ENCODE results near the gene IL36RN. TPM values are rescaled to one million over a fixed set of nuclear protein-coding genes. Genes with fewer than 3 reads are reported as not detected.

The IL36RN gene
- polyA plus RNA-seq, 2 of the 4 experiments (the other 2 are of a cell fraction), result not detected

GRCh38 chr2:113073325-113073834 lies 14.4 kb downstream of the IL36RN start:
- WGBS (ENCODE audit: missing lambda C conversion rate), result 63% methylated on average over 3 of the region's 3 CpGs
- CTCF ChIA-PET, result interaction anchor here (0.7 to 1.5 kb wide), 3 partner anchors 11 to 64 kb away, joined by 3 read pairs; no protein-coding TSS in a partner anchor
- no peak for DNase-seq (ENCODE audit: low read depth in 1 of 2, low spot score in 1 of 2)
- no peak overlapping the region for H3K4me3 ChIP-seq
- POLR2A ChIA-PET, result no interaction called here
- H3K9me3 ChIP-seq, result no peaks in the 10 kb centered on the region
- no peak for TF ChIP-seq PBX3 (IDR thresholded peaks at IDR 0.05)
- TF ChIP-seq CHD2 (IDR thresholded peaks at IDR 0.05; ENCODE audit: low read length, partially characterized antibody), result no peak
- no peak for FAIRE-seq
- ATAC-seq, result no peak
- H3K4me1 ChIP-seq, result peaks cover 10% of the 10 kb centered on the region; the same call in 2 of the 3 replicates
- H3K4me2 ChIP-seq, result no peak overlapping the region
- H3K27ac ChIP-seq, result no peak overlapping the region

DNA sequence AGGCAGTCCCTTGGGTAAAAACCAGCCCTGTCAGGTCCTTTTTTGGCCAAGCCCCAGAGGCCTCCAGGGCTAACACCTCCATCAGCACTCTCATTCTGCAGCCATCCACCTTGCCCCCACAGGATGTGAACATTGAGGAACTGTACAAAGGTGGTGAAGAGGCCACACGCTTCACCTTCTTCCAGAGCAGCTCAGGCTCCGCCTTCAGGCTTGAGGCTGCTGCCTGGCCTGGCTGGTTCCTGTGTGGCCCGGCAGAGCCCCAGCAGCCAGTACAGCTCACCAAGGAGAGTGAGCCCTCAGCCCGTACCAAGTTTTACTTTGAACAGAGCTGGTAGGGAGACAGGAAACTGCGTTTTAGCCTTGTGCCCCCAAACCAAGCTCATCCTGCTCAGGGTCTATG lies 16.0 kb downstream of the IL36RN start:
- Histone ChIP-seq H3K9me3 (no peaks in the 10 kb centered on the region), H3K4me3 (no peak overlapping the region), H3K4me1 (peaks cover 6% of the 10 kb centered on the region; the same call in 2 of the 3 replicates), H3K4me2 (no peak overlapping the region), H3K27ac (no peak overlapping the region)
- POLR2A ChIA-PET, result no interaction called here
- ATAC-seq (no peak), DNase-seq (ENCODE audit: low read depth in 1 of 2, low spot score in 1 of 2) (no peak), FAIRE-seq (no peak)
- WGBS (ENCODE audit: missing lambda C conversion rate), result 59% methylated on average over 5 of the region's 5 CpGs
- CTCF ChIA-PET, result interaction anchor here (3.4 to 12.9 kb wide), 2 partner anchors 62 to 125 kb away, joined by 14 to 150 read pairs; no protein-coding TSS in a partner anchor
- TF ChIP-seq FOSB (CRISPR knock-in tag; IDR thresholded peaks at IDR 0.05) (no peak), PHF8 (IDR thresholded peaks at IDR 0.05; ENCODE audit: borderline replicate concordance, low read depth) (no peak), PBX3 (IDR thresholded peaks at IDR 0.05) (no peak), USF2 (IDR thresholded peaks at IDR 0.05) (no peak), HEYL (CRISPR knock-in tag; IDR thresholded peaks at IDR 0.05) (no peak), KDM1A (IDR thresholded peaks at IDR 0.05; ENCODE audit: low read depth) (no peak), EHMT2 (IDR thresholded peaks at IDR 0.05; ENCODE audit: low read depth) (no peak), JUNB (IDR thresholded peaks at IDR 0.05) (no peak), CBX8 (IDR thresholded peaks at IDR 0.05) (no peak), MAZ (IDR thresholded peaks at IDR 0.05; ENCODE audit: borderline replicate concordance, low read depth, low read length) (no peak), FOSL2 (IDR thresholded peaks at IDR 0.05) (no peak), FOSL2 (CRISPR knock-in tag; IDR thresholded peaks at IDR 0.05) (no peak), HDAC2 (IDR thresholded peaks at IDR 0.05) (no peak), ZSCAN20 (CRISPR knock-in tag; IDR thresholded peaks at IDR 0.05) (no peak), ATOH8 (CRISPR knock-in tag; IDR thresholded peaks at IDR 0.05; ENCODE audit: low read depth) (no peak)
- TF ChIP-seq, protein P1, sequence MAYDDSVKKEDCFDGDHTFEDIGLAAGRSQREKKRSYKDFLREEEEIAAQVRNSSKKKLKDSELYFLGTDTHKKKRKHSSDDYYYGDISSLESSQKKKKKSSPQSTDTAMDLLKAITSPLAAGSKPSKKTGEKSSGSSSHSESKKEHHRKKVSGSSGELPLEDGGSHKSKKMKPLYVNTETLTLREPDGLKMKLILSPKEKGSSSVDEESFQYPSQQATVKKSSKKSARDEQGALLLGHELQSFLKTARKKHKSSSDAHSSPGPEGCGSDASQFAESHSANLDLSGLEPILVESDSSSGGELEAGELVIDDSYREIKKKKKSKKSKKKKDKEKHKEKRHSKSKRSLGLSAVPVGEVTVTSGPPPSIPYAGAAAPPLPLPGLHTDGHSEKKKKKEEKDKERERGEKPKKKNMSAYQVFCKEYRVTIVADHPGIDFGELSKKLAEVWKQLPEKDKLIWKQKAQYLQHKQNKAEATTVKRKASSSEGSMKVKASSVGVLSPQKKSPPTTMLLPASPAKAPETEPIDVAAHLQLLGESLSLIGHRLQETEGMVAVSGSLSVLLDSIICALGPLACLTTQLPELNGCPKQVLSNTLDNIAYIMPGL (CRISPR knock-in tag; IDR thresholded peaks at IDR 0.05; ENCODE audit: borderline replicate concordance), result no peak

GRCh38 chr2:113075600-113075999 lies 16.6 kb downstream of the IL36RN start:
- no peak for FAIRE-seq
- DNase-seq (ENCODE audit: low read depth in 1 of 2, low spot score in 1 of 2), result no peak
- ATAC-seq, result no peak
- H3K4me3 ChIP-seq, result no peak overlapping the region
- CTCF ChIA-PET, result interaction anchor here (1.2 to 12.9 kb wide), 4 partner anchors 24 to 295 kb away, joined by 4 to 150 read pairs (median 10); no protein-coding TSS in a partner anchor
- no peak for TF ChIP-seq ZFP36 (IDR thresholded peaks at IDR 0.05; ENCODE audit: borderline replicate concordance, partially characterized antibody)
- no peak for TF ChIP-seq ATOH8 (CRISPR knock-in tag; IDR thresholded peaks at IDR 0.05; ENCODE audit: low read depth)
- no peak for TF ChIP-seq RARB (CRISPR knock-in tag; IDR thresholded peaks at IDR 0.05)
- no peak for TF ChIP-seq CBX8 (IDR thresholded peaks at IDR 0.05)
- TF ChIP-seq NPAS2 (CRISPR knock-in tag; IDR thresholded peaks at IDR 0.05; ENCODE audit: borderline replicate concordance), result no peak
- TF ChIP-seq ESRRA (IDR thresholded peaks at IDR 0.05; ENCODE audit: borderline replicate concordance, low read length), result no peak
- TF ChIP-seq TP53 (CRISPR knock-in tag; IDR thresholded peaks at IDR 0.05), result no peak
- no peak for TF ChIP-seq KDM1A (IDR thresholded peaks at IDR 0.05; ENCODE audit: low read depth)
- peaks cover 3% of the 10 kb centered on the region; the same call in 1 of the 3 replicates for H3K4me1 ChIP-seq
- no peak overlapping the region for H3K27ac ChIP-seq
- 55% methylated on average over 3 of the region's 3 CpGs for WGBS (ENCODE audit: missing lambda C conversion rate)
- H3K4me2 ChIP-seq, result no peak overlapping the region
- H3K9me3 ChIP-seq, result no peaks in the 10 kb centered on the region
- POLR2A ChIA-PET, result no interaction called here

All from A549 (cell line).